SK-N-SH treated with all-trans-retinoic acid at 6 μM for 48 hours (cell line): Measurements from ENCODE around the gene B3GNT9.
"Not testable (repeated sequence)": the region's sequence is repeated elsewhere in the genome, so short reads cannot be mapped to it uniquely, and the experiment has no call there.

Source experiments
- ATAC-seq: fragments of 200-7000 bp; cut with Tn5 transposase; 3 replicates; pipeline ENCODE4 v1.9.1; 2020; ENCODE audit warnings: mild to moderate bottlenecking, moderate library complexity
- ARNTL ChIP-seq: fragments of 450-650 bp; formaldehyde crosslinking; IDR thresholded peaks from 2 replicates; pipeline ENCODE4 v1.5.0; 2020; ENCODE audit warnings: low read depth, mild to moderate bottlenecking, moderate library complexity, borderline replicate concordance
- BACH2 ChIP-seq: fragments of 250-450 bp; sonication (Bioruptor Pico); IDR thresholded peaks from 2 replicates; pipeline ENCODE4 v1.9.0; 2021; ENCODE audit warnings: mild to moderate bottlenecking, borderline replicate concordance
- CSDC2 ChIP-seq: fragments of 250-450 bp; sonication (Bioruptor Pico); IDR thresholded peaks from 2 replicates; pipeline ENCODE4 v1.5.0; 2020; ENCODE audit warnings: mild to moderate bottlenecking, moderate library complexity
- CSRNP3 ChIP-seq: fragments of 250-450 bp; sonication (Bioruptor Pico); IDR thresholded peaks from 2 replicates; pipeline ENCODE4 v1.5.1; 2021; ENCODE audit warnings: mild to moderate bottlenecking, moderate library complexity
- ESRRG ChIP-seq: fragments of 250-450 bp; sonication (Bioruptor Pico); IDR thresholded peaks from 2 replicates; pipeline ENCODE4 v1.6.1; 2021; ENCODE audit warnings: mild to moderate bottlenecking
- GLIS3 ChIP-seq: fragments of 250-450 bp; sonication (Bioruptor Pico); IDR thresholded peaks from 2 replicates; pipeline ENCODE4 v1.5.0; 2020; ENCODE audit warnings: mild to moderate bottlenecking, moderate library complexity
- ISL1 ChIP-seq: fragments of 250-450 bp; sonication (Bioruptor Pico); IDR thresholded peaks from 2 replicates; pipeline ENCODE4 v2.1.2; 2022; ENCODE audit warnings: mild to moderate bottlenecking, moderate library complexity
- OSR1 ChIP-seq: fragments of 250-450 bp; sonication (Bioruptor Pico); IDR thresholded peaks from 2 replicates; pipeline ENCODE4 v1.8.0; 2022; ENCODE audit warnings: moderate library complexity, mild to moderate bottlenecking, inconsistent platforms
- POU6F1 ChIP-seq: fragments of 250-450 bp; sonication (Bioruptor Pico); IDR thresholded peaks from 2 replicates; pipeline ENCODE4 v1.8.0; 2021; ENCODE audit warnings: low read depth, mild to moderate bottlenecking, moderate library complexity, borderline replicate concordance
- PPARA ChIP-seq: fragments of 250-450 bp; sonication (Bioruptor Pico); IDR thresholded peaks from 2 replicates; pipeline ENCODE4 v1.5.0; 2020; ENCODE audit warnings: mild to moderate bottlenecking, borderline replicate concordance
- RARB ChIP-seq: fragments of 250-450 bp; sonication (Bioruptor Pico); IDR thresholded peaks from 2 replicates; pipeline ENCODE4 v1.8.0; 2021; ENCODE audit warnings: mild to moderate bottlenecking, moderate library complexity
- SNAI2 ChIP-seq: fragments of 250-450 bp; sonication (Bioruptor Pico); IDR thresholded peaks from 2 replicates; pipeline ENCODE4 v1.5.0; 2020; ENCODE audit warnings: mild to moderate bottlenecking, moderate library complexity
- TCF4 ChIP-seq: fragments of 250-450 bp; sonication (Bioruptor Pico); IDR thresholded peaks from 2 replicates; pipeline ENCODE4 v1.8.0; 2021; ENCODE audit warnings: mild to moderate bottlenecking, moderate library complexity, borderline replicate concordance
- TOX ChIP-seq: fragments of 250-450 bp; sonication (Bioruptor Pico); IDR thresholded peaks from 2 replicates; pipeline ENCODE4 v1.8.0; 2021; ENCODE audit warnings: mild to moderate bottlenecking, moderate library complexity, borderline replicate concordance
- ZC3H10 ChIP-seq: fragments of 250-450 bp; sonication (Bioruptor Pico); IDR thresholded peaks from 2 replicates; pipeline ENCODE4 v1.5.1; 2021; ENCODE audit warnings: mild to moderate bottlenecking, moderate library complexity
- ZFP3 ChIP-seq: fragments of 250-450 bp; sonication (Bioruptor Pico); IDR thresholded peaks from 2 replicates; pipeline ENCODE4 v1.5.0; 2020; ENCODE audit warnings: mild to moderate bottlenecking, moderate library complexity
- ZFP30 ChIP-seq: fragments of 450-650 bp; formaldehyde crosslinking; IDR thresholded peaks from 2 replicates; pipeline ENCODE4 v1.5.0; 2022; ENCODE audit warnings: mild to moderate bottlenecking, moderate library complexity
- ZNF565 ChIP-seq: fragments of 450-650 bp; formaldehyde crosslinking; conservative IDR thresholded peaks from 2 replicates; pipeline ENCODE4 v1.5.0; 2020; ENCODE audit warnings: low read depth, mild to moderate bottlenecking, moderate library complexity
- ZNF70 ChIP-seq: fragments of 450-650 bp; formaldehyde crosslinking; IDR thresholded peaks from 2 replicates; pipeline ENCODE4 v1.5.0; 2020; ENCODE audit warnings: mild to moderate bottlenecking, moderate library complexity
- ZNF8 ChIP-seq: fragments of 450-650 bp; formaldehyde crosslinking; IDR thresholded peaks from 2 replicates; pipeline ENCODE4 v1.5.0; 2020; ENCODE audit warnings: mild to moderate bottlenecking, moderate library complexity
- TF ChIP-seq, protein P1 (sequence below): fragments of 250-450 bp; sonication (Bioruptor Pico); IDR thresholded peaks from 2 replicates; pipeline ENCODE4 v1.8.0; 2020; ENCODE audit warnings: mild to moderate bottlenecking, moderate library complexity, borderline replicate concordance
- TF ChIP-seq, protein P2 (sequence below): fragments of 250-450 bp; sonication (Bioruptor Pico); IDR thresholded peaks from 2 replicates; pipeline ENCODE4 v1.5.0; 2020; ENCODE audit warnings: mild to moderate bottlenecking, moderate library complexity

B3GNT9 gene

GRCh38 chr16:67128887-67129286 lies 21.9 kb downstream of the B3GNT9 start:
- no peak for ATAC-seq
- TF ChIP-seq ZFP3 (CRISPR knock-in tag) (no peak), OSR1 (CRISPR knock-in tag) (no peak), ZNF70 (CRISPR knock-in tag) (no peak), SNAI2 (CRISPR knock-in tag) (no peak), ESRRG (CRISPR knock-in tag) (no peak), TOX (no peak), BACH2 (no peak), ARNTL (CRISPR knock-in tag) (no peak)
- TF ChIP-seq, all 23 proteins: peak for 0

DNA sequence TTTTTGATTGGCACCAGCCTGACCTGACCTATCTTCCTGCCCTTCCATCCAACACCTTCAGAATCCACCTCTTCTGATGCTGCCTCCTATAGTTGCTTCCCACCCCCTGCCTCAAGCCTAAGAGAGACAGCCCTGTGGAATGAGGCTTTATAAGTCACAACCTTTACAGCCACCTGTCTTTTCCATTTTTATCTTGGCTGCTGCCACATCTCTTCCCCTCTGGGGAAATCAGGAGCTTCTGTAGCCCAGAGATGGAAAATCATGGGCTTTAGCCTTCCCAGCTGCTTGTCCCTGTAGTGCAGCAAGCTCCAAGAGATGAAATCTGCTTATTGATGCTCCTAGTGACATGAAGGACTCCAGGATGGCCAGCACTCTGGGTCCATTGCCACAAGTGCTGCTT lies 22.4 kb downstream of the B3GNT9 start:
- TF ChIP-seq POU6F1 (CRISPR knock-in tag): no peak
- TF ChIP-seq ZFP3 (CRISPR knock-in tag): no peak
- no peak for TF ChIP-seq ZNF565 (CRISPR knock-in tag)
- no peak for TF ChIP-seq PPARA (CRISPR knock-in tag)
- TF ChIP-seq TCF4 (CRISPR knock-in tag): no peak
- no peak for TF ChIP-seq ZNF8
- TF ChIP-seq, protein P1, sequence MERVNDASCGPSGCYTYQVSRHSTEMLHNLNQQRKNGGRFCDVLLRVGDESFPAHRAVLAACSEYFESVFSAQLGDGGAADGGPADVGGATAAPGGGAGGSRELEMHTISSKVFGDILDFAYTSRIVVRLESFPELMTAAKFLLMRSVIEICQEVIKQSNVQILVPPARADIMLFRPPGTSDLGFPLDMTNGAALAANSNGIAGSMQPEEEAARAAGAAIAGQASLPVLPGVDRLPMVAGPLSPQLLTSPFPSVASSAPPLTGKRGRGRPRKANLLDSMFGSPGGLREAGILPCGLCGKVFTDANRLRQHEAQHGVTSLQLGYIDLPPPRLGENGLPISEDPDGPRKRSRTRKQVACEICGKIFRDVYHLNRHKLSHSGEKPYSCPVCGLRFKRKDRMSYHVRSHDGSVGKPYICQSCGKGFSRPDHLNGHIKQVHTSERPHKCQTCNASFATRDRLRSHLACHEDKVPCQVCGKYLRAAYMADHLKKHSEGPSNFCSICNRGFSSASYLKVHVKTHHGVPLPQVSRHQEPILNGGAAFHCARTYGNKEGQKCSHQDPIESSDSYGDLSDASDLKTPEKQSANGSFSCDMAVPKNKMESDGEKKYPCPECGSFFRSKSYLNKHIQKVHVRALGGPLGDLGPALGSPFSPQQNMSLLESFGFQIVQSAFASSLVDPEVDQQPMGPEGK (CRISPR knock-in tag): no peak
- no peak for ATAC-seq

GRCh38 chr16:67122799-67123198 lies 28.0 kb downstream of the B3GNT9 start:
- not testable (repeated sequence) for ATAC-seq

GRCh38 chr16:67120025-67120424 lies 30.8 kb downstream of the B3GNT9 start:
- ATAC-seq: no peak
- no peak for TF ChIP-seq ZFP3 (CRISPR knock-in tag)
- no peak for TF ChIP-seq ZFP30 (CRISPR knock-in tag)
- no peak for TF ChIP-seq OSR1 (CRISPR knock-in tag)
- no peak for TF ChIP-seq CSDC2

DNA sequence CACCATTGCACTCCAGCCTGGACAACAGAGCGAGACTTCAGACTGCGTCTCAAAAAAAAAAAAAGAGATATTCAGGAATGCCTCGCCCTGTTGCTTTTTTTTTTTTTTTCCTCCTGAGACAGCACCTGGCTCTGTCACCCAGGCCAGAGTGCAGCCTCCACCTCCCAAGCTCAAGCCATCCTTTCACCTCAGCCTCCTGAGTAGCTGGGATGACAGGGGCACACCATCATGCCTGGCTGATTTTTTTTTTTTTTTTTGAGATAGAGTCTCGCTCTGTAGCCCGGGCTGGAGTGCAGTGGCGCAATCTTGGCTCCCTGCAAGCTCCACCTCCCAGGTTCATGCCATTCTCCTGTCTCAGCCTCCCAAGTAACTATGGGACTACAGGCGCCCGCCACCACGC lies 33.1 kb downstream of the B3GNT9 start:
- TF ChIP-seq ESRRG (CRISPR knock-in tag) (no peak), ZNF565 (CRISPR knock-in tag) (no peak), PPARA (CRISPR knock-in tag) (no peak), TCF4 (CRISPR knock-in tag) (no peak), OSR1 (CRISPR knock-in tag) (no peak), RARB (CRISPR knock-in tag) (no peak), CSDC2 (no peak), ZFP30 (CRISPR knock-in tag) (no peak), ZNF8 (no peak), ISL1 (CRISPR knock-in tag) (no peak), SNAI2 (CRISPR knock-in tag) (no peak), BACH2 (no peak), ARNTL (CRISPR knock-in tag) (no peak), ZC3H10 (CRISPR knock-in tag) (no peak), CSRNP3 (CRISPR knock-in tag) (no peak), GLIS3 (CRISPR knock-in tag) (no peak)
- TF ChIP-seq, protein P2, sequence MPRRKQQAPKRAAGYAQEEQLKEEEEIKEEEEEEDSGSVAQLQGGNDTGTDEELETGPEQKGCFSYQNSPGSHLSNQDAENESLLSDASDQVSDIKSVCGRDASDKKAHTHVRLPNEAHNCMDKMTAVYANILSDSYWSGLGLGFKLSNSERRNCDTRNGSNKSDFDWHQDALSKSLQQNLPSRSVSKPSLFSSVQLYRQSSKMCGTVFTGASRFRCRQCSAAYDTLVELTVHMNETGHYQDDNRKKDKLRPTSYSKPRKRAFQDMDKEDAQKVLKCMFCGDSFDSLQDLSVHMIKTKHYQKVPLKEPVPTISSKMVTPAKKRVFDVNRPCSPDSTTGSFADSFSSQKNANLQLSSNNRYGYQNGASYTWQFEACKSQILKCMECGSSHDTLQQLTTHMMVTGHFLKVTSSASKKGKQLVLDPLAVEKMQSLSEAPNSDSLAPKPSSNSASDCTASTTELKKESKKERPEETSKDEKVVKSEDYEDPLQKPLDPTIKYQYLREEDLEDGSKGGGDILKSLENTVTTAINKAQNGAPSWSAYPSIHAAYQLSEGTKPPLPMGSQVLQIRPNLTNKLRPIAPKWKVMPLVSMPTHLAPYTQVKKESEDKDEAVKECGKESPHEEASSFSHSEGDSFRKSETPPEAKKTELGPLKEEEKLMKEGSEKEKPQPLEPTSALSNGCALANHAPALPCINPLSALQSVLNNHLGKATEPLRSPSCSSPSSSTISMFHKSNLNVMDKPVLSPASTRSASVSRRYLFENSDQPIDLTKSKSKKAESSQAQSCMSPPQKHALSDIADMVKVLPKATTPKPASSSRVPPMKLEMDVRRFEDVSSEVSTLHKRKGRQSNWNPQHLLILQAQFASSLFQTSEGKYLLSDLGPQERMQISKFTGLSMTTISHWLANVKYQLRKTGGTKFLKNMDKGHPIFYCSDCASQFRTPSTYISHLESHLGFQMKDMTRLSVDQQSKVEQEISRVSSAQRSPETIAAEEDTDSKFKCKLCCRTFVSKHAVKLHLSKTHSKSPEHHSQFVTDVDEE (CRISPR knock-in tag): no peak
- TF ChIP-seq, protein P1 (CRISPR knock-in tag): no peak
- no peak for ATAC-seq
